SIG-M5 treated with dmso at 0.1 percent for 504 hours (cell line): ENCODE results near the gene DIDO1.

Experiments
- DNase-seq: peaks from one replicate; lab custom pipeline; 2025; ENCODE audit not compliant: unreplicated experiment; lab: John Stamatoyannopoulos, UW

DIDO1 gene

DNA sequence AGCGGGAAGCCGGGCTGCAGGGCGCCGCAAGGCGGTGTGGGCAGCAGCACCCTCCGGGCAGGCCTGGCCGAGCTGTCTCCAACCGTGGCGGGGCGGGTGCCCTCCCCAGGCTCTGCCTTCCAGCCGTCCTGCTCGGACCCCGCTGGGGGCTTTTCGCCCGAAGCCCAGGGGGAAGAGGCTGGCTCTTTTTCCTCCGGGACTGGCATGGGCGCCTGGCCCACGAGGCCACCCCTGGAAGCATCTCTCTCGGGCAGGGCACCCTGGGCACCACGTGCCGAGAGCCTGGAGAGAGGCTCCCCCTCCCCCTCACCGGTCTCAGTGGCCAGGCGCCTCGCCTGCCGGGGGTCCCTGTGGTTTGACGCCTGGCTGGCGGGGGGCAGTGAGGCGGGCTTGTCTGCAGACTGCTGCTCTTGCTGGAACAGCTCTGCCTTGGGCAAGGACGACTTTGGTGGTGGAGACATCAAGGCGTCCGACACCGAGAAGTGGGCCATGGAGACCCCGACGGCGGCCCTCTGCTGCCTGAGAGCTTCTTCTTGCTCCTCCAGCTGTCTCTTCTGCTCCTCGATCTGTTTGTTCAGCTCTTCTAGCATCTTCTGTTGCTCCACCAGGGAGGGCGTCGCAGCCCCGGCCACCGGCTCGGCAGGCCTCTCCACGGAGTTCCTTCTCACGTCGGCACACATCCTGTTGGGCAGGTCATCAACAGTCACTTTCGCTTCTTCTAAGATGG, 45.2 kb downstream of the DIDO1 start:
- no peak for DNase-seq

DNA sequence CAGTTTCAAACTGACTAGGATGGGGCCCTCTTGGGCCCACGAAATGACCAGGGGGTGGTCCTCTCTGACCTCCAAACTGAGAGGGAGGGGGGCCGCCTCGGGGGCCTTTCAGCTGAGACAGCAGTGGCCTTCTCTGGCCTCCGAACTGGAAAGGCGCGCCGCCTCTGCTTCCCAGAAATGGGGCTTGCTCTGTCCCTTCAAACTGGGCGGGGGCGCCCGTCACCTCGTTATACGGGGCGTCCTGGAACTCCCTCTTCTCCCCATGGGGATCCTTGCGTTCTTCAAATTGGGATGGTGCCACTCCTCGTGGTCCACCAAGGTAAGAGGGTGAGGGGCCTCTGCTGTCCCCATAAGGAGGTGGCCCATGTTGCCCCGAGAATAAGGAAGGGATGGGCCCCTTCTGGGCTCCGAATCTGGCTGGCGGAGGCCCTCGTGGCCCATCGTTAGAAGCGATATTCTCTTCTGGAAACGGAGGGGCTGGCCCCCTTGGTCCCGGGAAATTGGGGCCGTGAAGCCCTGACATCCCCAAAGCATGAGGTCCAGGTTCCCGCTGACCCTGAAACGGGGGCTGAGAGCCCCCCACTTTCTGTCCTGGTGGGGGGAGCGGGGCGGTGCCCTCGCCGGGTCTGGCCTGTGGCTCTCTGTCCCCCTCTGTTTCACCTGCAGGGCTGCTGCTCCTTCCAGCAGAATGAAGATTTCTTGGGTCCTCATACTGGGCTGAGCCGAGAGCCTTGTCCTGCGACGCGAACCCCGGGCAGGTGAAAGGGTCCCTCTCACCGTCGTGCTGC, 46.0 kb downstream of the DIDO1 start:
- no peak for DNase-seq

DNA sequence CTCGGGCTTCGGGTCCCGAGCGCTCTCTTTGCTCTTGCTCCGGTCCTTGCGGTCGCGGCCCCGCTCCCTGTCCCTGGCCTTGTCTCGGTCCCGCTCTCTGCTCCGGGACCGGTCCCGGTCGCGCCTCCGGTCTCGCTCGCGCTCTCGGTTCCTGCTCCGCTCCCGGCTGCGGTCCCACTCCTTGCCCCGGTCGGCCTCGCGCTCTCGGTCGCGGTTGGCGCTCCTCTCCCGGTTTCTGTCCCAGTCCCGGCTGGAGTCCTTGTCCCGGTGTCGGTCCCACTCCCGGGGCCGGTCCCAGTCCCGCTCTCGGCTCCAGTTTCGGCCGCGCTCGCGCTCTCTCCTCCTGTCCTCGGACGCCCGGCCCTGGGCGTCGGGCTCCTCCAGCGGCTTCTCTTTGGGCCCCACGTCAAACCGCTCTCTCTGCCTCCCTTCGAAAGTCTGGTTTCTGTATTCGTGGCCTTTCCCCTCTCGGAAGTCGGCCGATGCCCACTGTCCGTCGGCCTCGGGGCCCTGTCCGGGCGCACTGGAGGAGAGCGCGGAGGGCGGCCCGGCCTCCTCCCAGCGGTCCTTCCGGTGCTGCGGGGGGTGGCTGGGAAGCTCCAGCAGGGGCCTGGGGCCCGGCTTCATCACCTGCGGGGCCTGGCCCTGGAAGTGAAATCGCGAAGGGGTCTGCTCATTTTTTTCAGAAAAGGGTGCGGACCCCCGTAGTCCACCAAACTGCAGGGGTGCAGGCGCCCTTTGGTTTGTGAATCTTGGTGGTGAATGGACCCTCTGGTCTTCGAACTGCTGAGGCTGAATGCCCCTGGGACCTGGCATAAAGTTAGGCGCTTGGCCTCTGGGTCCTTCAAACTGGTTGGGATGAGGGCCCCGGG, 46.8 kb downstream of the DIDO1 start:
- no peak for DNase-seq

DNA sequence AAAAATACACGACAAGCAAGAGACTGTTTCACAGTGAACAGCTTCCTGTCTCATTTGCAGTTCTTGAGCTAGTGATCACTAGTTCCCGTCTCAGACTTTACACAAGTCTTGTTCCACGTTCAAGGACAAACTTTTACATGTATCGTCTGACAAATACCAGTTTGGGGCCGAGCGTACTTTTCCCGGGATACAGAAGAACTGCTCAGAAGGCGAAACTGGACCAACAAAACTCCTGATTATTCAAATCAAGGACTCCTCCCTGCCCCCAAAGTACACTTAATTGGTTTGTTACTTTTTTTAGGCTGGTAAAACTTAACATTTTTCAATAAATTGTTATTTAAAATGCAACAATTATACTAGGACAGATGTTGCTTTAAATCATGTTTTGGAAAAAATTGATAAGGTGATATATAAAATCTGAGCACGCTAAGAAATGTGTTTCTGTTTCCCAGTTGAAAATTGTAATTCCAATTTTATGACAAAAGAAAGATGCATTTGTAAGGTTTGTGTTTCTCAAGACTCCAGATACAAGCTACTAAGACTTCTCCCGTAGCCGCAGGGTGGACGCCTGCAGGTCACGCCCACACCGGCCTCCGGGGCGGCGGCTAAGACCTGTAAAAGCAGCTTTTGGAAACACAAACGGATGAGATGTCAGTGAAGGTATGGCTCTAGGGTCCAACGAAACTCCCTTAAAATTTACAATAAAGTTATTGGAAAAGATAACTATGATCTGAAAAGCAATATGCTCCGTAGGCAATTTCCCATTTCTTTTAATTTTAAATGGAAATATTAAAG, 47.9 kb downstream of the DIDO1 start:
- no peak for DNase-seq

DNA sequence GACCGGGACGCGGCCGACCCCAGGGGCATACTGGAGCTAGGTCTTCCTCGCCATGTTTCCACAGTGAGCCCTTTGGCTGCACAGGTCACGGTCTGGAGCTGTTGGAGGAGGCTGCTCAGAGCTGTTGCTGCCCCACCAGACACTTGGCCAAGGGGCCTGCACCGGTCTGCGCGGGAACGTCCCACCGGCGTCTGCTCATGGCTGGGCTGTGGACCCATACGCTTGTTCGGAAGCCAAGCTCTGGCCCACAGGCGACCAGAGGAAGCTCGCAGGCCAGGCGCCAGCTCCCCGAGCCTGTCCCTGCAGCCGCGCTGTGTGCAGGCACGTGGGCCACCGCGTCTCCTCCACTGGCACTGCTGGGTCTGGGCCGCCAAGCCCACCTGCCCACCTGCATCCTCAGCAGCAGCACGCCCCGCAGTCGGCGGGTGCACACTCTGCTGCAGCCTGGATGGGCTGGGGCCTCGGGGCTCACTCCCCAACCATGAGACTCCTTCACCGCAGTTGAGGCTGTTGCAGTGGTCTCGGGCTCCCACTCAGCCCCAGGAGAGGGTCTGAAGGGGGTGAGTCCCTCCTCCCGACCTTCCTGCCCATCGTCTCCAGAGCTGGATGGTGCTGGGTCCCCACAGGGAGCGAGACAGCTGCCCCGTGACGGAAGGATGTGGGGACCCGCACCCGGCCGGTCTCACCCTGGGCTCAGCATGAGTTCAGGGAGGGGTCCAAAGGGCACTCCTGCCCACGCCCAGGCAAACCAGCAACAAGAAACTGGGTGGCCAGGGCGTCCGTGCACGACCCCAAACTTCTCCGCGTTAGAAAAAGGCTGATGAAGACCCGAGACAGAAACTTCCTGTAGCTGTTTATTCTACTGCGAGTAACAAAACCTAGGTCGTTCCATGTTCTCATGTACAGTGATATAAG, 49.1 kb downstream of the DIDO1 start:
- no peak for DNase-seq

DNA sequence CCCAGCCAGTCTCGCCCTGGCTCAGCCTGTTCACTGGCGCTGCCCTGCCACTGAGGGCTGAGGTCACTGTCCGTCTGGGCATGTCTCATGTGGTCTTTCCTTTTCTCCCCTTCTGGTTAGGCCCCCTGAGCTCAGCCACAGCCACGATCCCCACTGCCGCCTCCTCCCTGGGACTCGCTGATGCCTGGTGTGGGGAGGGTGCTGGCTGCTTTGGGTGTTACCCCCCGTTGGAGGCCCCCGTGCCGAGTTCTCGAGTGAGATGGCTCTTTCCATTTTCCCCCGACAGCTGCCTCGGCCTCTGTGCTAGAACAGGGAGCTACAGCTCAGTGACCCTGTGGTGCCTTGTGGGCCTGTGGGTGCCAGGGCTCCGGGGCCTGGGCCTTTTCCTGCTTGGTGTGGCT, 49.8 kb downstream of the DIDO1 start:
- no peak for DNase-seq

DNA sequence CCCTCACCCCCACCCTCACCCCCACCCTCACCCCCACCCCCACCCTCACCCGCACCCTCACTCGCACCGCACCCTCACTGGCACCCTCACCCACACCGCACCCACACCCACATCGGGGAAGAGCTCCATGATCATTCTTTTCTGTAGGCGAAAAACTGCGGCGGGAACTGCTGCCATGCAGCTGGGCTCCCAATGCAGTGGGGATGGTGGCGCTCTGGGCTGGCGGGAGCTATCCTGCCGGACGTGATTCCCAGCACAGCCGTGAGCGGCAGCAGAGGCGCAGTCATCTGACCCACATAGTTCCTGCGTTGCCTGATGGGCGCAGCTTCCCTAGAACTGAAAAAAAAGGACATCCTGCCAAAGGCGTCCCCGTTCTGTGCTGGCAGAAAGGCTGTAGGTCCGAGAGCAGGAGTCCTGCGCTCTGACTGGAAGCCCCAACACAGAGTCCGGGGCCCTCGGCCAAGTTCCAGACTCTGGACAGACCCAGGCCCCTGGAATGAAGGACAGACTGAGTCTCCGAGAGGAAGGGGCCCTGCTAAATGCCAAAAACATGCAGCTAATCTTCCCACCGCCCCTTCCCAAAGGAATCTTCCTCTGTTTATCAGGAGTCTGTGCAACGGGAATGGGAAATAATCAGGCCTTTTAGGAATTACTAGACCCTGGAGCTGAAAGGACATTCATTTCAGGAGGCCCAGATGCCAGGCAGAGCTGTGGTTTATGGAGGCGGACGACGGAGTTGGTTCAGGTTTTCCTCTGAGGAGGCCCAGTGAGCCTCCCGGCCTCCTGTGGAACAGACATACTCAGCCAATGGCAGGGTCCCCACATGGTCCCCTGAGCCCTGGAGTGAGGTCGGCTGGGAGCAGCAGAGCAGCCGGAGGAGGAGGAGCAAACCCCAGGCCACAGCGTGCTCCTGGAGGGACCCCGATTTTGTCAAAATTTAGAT, 50.6 kb downstream of the DIDO1 start:
- DNase-seq: peak; percentile 19

DNA sequence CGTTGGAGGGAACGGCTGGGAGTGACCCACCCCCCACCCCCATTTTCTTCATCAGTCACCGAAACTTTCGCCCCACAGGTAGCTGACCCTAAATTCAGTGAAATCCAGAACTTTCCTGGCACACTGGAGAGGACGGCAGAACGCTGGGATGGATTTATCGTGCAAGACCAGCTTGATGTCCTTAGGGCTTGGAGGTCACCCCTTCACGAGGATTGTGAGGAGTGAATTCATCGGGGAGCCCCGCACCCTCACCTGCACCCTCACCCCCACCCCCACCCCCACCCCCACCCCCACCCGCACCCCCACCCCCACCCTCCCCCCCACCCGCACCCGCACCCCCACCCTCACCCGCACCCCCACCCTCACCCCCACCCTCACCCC, 51.4 kb downstream of the DIDO1 start:
- DNase-seq: no peak

DNA sequence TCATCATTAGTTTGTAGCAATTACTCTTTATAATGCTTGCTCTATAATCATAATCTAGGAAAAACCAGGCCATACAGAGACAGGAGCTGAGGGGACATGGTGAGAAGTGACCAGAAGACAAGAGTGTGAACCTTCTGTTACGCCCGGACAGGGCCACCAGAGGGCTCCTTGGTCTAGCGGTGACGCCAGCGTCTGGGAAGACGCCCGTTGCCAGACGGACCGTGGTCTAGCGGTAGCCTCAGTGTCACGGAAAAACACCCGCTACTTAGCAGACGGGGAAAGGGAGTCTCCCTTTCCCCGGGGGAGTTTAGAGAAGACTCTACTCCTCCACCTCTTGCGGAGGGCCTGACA, 52.6 kb downstream of the DIDO1 start:
- DNase-seq: peak; percentile 12

DNA sequence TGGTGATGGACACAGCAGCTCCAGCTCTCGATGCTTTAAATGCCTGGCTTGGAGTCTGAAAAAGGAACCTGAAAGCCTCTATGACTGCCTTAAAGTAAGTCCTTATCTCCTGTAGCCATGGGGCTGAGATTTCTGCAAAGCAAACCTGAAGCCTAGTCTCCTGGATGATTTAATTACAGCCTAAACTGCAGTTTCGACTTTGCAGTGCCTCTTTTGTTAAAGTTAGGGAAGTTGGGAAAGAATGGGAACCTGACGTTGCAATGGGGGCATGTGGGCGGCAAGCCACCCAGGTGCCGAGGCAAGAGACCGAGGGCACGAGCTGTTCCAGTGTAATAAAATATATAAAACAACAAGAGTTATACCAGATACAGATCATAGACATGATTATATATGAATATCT, 53.0 kb downstream of the DIDO1 start:
- DNase-seq: no peak

DNA sequence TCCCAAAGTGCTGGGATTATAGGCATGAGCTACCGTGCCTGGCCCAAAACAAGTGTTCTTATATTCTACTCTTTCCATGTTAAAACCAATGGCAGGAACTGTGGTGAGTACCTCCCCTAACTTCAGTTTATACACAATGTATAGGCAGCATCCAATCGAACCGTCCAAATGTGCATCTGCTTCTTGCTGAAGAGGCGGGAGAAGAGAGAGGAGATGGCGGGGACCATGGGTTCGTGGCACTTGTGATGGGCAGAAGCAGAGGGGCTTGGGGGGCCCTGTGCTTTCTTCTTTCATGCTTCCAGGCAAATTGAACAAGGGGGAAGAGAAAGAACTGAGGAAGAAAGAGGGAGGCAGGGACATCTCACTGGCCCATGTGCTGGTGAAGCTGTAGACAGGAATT, 53.4 kb downstream of the DIDO1 start:
- DNase-seq: no peak

DNA sequence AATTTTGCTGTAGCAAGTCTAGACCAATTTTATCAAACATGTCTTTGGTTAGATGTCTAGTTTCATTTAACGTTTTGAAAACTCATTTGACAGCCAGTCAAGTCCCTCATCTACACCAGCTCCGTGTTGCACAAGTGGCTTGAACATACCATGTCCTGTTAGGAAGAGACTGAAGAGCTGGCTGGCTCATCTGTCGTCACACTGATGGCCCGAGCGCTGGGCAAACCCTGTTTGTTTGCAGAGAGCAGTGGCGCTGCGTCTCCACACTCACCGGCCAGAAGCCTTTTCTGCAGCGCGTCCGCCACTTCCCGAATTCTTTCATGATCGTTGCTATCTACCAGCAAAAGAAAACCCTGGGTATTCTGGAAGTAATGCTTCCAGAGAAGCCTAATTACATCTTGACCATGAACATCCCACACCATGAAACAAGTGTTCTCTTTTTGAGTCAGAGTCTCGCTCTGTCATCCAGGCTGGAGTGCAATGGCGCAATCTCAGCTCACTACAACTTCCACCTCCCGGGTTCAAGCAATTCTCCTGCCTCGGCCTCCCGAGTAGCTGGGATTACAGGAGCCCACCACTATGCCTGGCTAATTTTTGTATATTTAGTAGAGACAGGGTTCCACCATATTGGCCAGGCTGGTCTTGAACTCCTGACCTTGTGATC, 54.0 kb downstream of the DIDO1 start:
- no peak for DNase-seq

DNA sequence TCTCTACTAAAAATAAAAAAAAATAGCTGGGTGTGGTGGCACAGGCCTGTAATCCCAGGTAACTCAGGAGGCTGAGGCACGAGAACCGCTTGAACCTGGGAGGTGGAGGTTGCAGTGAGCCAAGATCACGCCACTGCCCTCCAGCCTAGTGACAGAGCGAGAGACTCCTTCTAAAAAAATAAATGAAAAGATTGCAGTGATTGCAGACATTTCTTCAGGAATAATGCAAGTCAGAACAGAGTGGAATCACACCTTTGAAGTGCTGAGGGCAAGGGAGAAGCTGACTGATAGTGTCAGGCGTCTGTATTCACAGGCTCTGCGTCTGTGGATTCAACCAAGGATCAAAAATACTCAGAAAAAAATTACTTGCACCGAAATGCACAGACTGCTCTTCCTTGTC, 62.1 kb downstream of the DIDO1 start:
- no peak for DNase-seq

DNA sequence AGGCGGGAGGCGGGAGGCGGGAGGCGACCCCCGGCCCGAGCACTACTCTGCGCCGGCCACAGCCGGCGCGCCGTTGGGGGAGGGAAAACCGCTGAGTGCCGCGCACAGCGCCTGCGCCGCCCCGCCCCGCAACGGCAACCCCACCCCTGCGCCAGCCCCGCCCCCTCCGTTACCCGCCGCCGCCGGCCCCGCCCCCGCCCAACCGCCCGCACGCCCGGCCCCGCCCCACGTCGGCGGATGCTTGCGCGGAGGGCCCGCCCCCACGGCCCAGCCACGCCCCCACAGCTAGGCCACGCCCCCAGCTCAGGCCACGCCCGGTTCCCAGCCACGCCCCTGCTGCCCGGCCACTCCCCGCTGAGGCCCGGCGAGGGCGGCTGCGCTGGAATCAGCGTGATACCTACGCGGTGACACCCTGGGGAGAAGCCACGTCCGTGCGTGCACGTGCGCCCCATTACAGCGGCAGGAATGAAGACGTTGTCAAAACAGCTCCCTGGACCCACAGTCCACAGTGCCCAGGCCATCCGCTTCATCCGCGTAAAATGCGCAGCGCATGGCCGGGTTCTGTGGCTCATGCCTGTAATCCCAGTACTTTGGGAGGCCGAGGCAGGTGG, 64.5 kb downstream of the DIDO1 start, which contains the start of gene TCFL5:
Gene TCFL5, minus strand, starts transcription at position 97 of the 611 bp plus-strand sequence. CDS start 152 bp downstream, outside the sequence.
- peak; percentile 87 for DNase-seq

DNA sequence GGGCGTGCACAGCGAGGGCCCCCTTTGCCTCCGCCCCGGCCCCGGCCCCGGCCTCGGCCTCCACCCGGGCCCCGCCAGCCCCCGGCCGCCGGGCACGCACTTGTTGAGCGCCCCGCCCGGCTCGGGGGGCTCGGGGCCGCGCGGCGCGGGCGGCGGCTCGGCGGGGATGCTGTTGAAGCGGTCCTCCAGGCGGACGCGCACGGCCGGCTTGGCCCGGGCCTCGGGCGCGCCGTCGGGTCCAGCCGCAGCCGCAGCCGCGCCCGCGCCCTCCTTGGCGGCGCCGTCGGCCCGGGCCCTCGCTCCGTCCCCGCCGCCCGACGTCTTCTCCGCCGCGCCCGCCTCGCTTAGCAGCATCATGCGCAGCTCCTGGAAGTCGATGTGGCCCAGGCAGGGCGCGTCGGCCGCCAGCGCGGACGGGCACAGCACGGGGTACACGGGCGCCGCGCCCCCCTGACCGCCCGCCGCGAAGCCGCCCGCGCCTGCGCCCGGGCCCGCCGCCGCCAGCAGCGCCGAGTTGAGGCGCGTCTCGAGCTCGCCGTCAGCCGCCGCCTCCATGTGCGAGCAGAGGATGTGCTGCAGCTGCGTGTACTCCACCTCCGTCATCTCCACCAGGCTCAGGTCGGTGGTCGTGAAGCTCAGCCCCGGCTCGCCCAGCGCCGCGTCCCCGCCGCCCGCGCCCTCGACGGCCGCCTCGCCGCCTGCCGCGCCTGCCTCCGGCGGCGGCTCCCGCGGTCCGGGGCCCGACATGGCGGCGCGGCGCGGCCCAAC, 65.2 kb downstream of the DIDO1 start:
- no peak for DNase-seq

DNA sequence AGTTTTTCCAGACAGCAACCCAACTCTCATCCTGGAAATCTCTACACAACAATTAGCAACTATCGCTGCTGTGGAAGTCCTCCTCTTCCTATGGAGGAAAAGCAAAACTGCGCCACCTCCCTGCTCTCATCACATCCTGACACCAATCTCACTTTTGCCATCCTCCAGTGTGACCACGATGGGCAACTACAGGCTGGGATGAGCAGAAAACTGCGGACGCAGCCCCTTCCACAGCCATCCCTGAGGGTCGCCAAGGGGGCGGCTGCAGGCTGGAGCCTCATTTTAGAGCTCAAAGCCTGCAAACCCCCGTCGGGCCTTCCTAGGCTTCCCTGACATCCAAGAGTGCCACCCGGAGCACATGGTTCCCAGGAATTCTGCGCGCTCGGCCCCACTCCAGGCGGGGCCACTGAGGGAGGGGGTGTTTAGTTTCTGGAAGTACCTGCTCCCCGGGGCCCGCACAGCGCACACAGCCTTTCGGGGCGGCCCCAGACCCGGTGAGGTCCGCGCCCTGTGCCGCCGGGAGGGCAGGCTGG, 65.8 kb downstream of the DIDO1 start:
- peak; percentile 32 for DNase-seq

DNA sequence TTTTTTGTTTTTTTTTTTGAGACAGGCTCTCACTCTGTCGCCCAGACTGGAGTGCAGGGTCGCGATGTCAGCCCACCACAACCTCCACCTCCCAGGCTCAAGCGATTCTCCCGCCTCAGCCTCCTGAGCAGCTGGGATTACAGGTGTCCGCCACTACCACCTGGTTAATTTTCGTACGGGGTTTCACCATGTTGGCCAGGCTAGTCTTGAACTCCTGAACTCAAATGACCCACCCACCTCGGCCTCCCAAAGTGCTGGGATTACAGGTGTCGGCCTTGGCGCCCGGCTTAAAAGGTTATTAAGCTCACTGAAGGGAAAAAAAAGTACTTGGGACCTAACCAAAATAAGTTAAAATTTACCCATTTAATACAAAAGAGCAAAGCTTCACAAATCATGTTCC, 66.6 kb downstream of the DIDO1 start:
- no peak for DNase-seq
